CD4-positive, alpha-beta T cell treated with Interleukin-2 at 100 ng/mL for 4 hours (primary cell): Measurements from ENCODE around the gene MGST3.
A peak's percentile ranks its signal among the peaks of the same experiment; 100 is the strongest.
"Not testable (repeated sequence)": the region's sequence is repeated elsewhere in the genome, so short reads cannot be mapped to it uniquely, and the experiment has no call there.

Source experiments
- DNase-seq: peaks from one replicate; pipeline ENCODE4 v3.0.0-alpha.2; 2020; ENCODE audit warnings: low spot score

Gene MGST3

DNA sequence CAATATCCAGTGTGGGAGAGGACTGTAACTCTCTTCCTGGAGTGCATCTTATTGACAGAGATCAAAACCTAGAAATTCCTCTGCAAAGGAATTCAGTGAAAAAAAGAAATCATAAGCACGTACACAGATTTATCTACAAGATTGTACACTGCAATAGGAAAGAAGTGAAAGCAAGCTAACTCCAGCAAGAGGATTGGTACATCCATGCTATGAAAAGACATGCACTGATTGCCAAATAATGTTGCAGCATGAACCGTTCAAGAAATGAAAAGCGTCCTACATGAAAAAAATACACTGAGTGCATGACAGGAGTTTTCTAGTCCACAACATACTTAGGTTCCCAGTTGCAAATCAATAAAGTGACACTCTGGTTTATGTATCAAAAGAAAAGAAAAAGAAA, 1.9 kb upstream of the MGST3 start:
- no peak for DNase-seq

- DNase-seq = no peak
Measured at GRCh38 chr1:165629848-165630628, 996 bp upstream of the MGST3 start.

- peak; percentile 57 for DNase-seq
Measured at GRCh38 chr1:165631342-165632151, 513 bp downstream of the MGST3 start.

DNA sequence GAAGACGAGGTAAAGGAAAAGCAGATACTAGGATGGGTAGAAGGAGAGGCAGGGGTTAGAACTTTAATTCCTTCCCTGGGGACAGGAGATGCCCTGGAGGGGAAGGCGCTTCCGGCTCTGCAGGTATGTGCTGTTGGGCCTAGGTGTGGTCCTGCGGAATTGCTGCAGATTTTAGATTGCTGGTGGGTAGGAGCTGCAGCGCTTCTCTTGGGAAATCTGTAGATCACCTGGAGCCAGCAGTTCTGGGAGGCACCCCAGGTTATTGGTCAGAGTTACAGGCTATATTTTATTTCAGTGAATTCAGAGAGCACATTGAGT, 1.1 kb downstream of the MGST3 start:
- DNase-seq = no peak

DNA sequence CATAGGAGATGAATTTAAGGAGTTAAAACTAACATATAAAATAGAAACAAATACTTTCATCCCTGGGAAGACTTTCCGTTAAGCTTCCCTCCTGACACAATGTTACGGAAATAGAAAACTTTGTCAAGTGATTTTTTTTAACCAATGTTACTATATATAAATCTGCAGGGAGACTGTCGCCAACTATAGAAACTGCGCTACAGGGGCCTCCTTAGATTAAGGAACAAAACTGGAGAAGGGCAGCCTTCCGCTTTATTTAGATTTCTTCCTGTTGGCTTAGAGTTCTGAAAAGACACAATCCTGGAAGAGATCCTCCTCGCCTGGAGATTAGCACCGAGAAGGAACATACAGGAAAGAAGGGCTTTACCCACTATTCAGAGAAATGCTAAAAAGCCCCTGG, 1.5 kb downstream of the MGST3 start:
- no peak for DNase-seq

DNA sequence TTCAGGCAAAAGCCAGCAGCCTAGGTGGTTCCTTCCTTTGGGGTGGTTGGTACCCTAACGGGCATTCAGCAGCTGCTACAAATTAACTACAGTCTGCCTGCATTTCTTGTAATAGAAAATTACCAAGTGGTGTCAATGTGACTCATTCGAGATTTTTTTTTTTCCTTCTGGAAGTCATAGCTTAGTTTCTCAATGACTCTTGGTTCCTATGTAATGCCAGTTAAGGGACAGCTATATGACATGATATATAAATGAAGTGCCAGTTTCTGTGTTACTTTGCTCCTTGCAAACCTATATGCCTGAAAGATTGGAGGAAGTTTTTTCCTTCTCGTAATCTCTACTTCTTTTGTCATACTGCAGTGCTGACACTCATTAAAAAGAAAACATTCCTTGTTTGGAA, 2.6 kb downstream of the MGST3 start:
- no peak for DNase-seq

GRCh38 chr1:165634154-165634921, 3.3 kb downstream of the MGST3 start:
- DNase-seq = no peak

GRCh38 chr1:165635329-165635728, 4.3 kb downstream of the MGST3 start:
- DNase-seq = no peak

DNA sequence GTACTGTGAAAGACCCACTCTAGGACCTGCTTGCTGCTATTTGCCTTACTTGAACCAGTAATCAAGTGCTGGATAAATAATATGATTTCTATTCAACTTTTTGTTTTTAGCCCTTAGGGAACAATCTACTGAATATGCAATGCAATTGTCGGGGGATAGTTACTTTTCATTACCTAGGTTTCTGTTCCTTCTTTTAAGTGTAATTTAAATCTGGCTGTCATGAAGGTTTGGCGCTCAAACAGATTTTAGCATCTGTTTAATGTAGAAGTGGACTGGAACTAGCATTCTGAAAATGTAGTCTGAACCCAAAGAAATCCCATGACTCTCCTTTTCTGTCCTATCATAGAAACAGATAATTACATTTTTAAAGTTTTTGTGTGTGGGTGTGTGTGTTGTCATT, 4.8 kb downstream of the MGST3 start:
- no peak for DNase-seq

- no peak for DNase-seq
Measured at GRCh38 chr1:165637427-165637826, 6.4 kb downstream of the MGST3 start.

DNA sequence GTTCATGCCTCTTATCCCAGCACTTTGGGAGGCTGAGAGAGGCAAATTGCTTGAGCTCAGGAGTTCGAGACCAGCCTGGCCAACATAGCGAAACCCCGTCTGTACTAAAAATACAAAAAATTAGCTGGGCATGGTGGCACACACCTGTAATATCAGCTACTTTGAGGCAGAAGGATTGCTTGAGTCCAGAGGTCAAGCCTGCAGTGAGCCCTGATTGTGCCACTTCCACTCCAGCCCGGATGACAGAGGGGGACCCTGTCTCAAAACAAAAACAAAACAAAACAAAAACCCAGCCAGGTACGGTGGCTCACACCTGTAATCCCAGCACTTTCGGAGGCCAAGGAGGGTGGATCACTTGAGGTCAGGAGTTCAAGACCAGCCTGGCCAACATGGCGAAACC, 7.2 kb downstream of the MGST3 start:
- DNase-seq = not testable (repeated sequence)

DNA sequence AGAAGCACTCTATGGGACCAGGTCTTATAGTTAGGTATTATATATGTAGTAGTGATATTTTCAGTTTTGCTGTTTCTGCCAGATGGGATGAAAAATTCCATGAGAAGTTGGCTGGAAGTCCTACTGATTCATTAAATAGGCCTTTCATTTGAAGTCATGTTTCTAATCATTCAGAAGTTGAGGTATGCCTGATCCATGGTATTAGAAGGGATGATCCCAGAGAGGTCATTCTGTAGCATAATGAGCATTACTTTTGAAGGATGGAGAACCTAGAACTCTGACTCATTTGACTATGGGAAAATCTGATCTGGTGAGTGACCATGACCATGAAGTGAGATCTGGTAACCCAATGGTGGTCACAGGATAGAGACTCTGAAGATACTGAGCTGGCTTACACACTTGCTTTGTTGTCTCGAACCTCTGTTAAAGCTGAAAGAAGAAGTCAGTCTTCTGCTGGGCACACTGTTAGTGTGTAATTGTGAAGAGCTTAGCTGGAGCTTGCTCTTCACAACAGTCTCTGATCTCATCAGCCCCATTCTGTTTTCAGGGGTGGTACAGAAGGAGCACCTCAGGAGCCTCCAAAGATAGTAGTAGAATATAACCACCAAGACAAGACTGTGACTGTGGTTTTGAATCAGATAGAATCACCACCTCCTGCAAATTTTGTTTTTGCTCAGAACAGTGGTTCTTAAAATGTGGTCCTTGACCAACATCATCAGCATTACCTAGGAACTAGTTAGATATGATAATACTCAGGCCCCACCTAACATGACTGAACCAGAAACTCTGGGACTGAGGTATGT, 9.0 kb downstream of the MGST3 start:
- DNase-seq = no peak

- no peak for DNase-seq
Measured at GRCh38 chr1:165641231-165641987, 10.4 kb downstream of the MGST3 start.

DNA sequence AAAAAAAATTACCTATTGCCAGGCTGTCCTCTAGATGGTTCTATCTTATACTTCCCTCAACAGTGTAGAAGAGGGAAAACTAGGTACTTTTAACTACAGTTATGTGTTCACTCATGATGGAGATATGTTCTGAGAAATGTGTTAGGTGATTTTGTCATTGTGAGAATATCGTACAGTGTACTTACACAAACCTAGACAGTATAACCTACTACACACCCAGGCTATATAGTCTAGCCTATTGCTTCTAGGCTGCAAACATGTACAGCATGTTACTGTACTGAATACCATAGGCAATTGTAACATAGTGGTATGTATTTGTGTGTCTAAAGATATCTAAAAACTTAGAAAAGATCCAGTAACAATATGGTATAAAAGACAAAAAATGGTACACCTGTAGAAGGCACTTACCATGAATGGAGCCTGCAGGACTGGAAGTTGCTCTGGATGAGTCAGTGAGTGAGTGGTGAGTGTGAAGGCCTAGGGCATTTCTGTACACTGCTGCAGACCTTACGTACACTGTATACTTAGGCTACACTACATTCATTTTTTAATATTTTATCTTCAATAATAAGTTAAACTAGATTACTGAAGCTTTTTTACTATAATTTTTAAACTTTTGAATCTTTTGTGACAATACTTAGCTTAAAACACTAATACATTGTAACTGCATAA, 13.2 kb downstream of the MGST3 start:
- no peak for DNase-seq

- DNase-seq = peak; percentile 37
Measured at GRCh38 chr1:165645654-165646366, 14.8 kb downstream of the MGST3 start.

DNA sequence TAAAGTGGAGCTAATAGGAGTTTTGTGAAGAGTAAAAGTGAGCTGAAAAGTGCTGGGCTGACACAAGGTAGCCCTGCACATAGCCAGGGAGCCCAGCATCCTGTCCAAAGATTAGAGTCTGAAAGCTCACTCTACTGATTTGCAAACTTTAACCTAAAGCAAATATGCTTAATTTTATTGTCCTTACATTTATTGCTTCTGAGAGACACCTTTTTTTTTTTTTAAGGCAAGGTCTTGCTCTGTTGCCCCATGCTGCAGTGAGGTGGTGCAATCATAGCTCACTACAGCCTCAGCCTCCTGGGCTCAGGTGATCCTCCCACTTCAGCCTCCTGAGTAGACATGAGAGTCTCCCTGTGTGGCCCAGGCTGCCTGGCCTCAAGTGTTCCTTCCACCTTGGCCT, 16.5 kb downstream of the MGST3 start:
- DNase-seq = no peak

- no peak for DNase-seq
Measured at GRCh38 chr1:165647970-165648369, 16.9 kb downstream of the MGST3 start.

DNA sequence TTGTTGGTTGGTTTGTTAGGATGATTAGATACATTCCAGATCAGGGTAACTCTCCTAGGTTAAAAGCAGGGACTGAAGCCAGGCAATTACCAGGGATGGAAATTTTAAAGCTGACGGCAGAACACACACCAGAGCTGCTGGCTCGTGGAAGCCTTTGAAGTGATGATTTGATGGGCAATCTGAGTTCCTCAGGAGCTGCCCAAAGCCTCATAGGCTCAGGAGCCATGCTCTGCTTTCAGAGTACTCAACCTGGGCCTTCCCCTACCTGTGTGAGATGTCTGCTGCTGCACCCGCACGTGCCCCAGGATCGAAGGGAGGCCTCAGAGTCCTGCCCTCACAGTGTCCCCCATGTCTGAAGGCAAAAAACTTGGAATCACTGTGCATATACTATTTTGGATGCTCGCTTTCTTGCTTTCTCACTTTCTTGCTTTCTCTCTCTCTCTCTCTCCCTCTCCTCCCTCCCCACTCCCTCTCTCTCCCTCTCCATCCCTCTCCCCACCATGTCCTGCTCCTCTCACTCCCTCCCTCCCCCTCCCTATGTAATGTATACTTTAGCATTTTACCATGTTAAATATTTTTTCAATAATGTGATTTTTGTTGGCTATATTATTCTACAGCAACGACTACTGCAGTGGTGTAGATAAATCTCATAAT, 18.0 kb downstream of the MGST3 start:
- no peak for DNase-seq

GRCh38 chr1:165650981-165651625, 20.1 kb downstream of the MGST3 start:
- no peak for DNase-seq
